CD4-positive, alpha-beta T cell treated with Interleukin-4 for 1 hour (primary cell): ENCODE results near the gene ARL4D.

Experiments
- DNase-seq, 2 donors: peaks; one replicate each; pipeline ENCODE4 v3.0.0-alpha.2; 2020 to 2022

Gene ARL4D

GRCh38 chr17:43430936-43431713 lies 32.3 kb downstream of the ARL4D start:
- no peak for DNase-seq

DNA sequence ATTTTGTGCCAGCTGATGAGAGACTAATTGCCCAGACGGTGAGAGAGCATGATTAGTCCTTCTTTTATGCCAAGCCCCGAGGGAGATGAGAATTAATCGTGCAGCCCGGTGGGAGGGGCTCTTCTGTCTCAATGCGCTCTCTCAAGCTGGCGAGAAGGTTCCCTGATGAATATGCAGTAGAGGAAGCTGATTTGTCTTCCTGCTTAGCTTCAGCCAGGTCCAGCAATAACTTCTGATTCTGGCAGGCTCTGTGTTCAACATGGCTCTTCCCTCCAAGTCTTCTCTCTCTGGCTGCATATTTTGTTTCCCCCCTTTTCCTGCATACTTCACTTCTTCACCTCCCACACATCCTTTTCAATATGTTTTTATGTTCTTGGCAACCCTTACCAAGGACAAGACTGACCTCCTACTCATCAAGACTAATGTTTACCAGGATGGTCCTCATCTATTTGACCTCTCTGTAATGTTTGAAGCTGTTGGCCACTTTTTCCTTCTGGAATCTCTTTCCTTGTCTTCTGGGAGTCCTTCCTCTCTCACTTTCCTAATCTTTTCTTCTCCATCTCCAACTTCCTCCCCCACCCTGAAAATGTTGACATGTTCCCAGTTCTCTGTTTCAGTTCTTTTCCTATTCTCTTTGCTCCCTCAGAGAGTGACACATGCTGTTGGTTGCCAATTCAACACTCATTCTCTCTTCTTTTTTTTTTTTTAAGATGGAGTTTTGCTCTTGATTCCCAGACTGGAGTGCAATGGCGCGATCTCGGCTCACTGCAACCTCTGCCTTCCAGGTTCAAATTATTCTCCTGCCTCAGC lies 33.1 kb downstream of the ARL4D start:
- DNase-seq: no peak

DNA sequence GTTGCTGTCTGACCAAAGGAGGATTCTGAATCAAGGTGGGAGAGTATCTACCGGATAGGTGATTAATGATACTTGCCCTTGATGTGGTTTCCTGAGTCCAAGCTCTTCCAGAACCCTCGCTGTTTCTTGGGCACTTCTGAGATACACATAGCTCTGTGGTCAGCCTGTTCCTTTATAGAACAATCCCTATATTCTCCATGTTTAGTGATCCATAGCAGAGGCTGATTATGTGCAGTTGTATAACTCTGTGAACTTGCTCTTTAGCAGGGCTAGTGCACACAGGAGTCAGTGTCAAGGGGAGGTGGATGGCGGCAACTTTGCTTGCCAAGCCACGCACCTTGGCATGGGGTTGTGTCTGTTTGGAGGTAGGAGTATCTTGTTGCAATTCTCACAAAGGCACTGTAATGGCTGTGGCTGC lies 36.1 kb downstream of the ARL4D start:
- DNase-seq: no peak

DNA sequence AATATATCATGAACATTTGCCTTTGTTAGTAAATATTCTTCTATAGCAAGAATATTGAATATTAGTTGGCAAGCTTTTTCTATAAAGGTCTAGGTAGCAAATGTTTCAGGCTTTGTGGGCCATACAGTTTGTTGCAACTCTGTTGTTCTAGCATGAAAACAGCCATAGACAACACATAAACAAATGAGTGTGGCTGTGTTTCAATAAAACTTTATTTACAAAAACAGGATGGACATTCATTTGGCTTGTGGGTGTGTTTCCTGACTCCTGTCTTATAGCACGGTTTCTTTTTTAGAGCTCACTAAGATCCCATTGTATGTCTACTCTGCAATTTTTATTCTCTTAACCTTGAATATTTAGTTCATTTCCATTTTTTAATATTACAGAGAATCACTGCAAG lies 39.0 kb downstream of the ARL4D start:
- DNase-seq: no peak

DNA sequence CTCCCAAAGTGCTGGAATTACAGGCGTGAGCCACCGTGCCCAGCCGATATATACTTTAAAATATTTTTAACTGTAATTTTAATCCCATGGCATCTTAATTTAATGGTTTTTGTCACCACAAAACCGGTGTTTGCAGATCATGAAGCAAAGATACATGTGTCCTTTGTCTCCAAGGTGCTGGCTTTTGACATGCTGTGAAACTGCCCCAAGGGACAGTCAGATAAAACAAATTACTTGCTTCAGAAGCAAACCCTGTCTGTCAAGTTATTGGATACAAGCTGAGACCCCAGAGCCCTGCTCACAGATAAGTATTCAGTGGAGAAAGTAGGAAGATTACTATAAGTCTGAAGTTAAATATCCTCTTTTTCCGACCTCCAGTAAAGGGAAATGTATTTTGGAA lies 39.8 kb downstream of the ARL4D start:
- DNase-seq: no peak

GRCh38 chr17:43439041-43439440 lies 40.2 kb downstream of the ARL4D start:
- no peak for DNase-seq

GRCh38 chr17:43442711-43443110 lies 43.9 kb downstream of the ARL4D start:
- no peak for DNase-seq

GRCh38 chr17:43443381-43443780 lies 44.6 kb downstream of the ARL4D start:
- DNase-seq: no peak

DNA sequence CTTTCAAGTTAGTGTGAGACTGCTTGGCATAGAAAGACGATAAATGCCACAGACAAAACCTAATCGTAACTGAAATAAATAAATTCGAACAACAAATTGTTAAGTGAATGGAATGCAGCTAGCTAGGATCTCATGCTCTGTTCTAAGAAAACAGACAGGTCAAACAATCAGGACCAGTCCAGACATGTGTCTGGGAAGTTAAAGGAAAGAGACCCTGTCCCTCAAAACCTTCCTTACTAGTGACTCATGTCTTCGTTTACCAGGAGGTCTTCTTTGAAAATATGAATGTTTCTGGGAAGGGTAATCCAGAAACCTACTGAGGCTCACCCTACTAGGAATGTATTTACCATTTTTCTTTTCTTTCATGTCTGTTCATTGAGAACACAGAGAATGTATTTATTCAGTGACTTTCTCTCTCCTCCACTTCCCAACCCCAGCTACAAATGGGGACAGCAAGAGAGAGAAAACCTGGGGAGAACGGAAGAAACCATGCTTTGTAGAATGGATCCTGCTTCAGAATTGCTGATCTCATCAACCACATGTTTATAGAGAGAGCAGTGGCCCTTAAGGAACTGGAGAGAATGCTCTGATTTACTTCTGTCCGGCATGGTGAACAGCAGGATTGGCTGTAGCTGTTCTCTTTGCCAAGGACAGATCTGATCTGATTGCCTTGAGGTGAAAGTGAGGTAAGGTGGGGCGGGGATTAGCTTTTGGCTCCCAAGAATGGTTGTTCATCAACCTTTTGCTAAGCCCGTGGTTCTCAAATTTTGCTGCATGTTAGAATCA lies 45.6 kb downstream of the ARL4D start:
- no peak for DNase-seq

DNA sequence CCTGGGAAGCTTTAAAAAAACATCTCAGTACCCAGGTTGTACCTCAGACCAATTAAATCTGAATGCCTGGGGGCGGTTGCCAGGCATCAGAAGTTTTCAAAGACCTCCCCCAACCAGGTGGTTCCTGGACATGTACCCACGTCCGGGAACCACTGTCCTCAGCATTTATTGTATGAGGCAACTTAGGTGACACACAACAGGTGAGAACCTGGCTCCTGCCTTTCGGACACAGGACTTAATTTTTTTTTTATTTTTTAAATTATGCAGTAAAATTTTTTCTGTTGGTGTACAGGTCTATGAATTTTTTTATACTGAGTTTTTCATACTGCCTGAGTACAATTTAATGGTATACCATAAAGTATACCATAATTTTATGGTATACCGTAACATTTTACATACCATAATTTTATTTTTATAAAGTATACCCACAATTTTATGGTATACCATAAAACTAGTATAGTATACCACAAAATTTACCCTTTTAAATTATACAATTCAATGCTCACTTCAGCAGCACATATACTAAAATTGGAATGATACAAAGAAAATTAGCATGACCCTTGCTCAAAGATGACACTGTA lies 46.3 kb downstream of the ARL4D start:
- DNase-seq: no peak

DNA sequence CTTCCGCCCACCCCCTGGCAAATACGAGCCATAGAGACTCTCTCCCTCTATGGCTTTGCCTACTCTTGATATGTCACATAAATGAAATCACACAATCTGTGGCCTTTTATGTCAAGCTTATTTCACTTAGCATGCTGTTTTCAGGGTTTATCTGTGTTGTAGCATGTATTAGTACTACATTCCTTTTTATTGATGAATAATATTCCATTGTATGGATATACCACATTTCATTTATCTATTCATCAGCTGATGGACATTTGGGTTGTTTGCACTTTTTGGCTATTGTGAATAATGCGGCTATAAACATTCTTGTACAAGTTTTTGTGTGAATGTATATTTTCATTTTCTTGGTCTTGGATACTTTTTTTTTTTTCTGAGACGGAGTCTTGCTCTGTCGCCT lies 48.0 kb downstream of the ARL4D start:
- DNase-seq: no peak

GRCh38 chr17:43448720-43449469 lies 50.1 kb downstream of the ARL4D start:
- DNase-seq: no peak

DNA sequence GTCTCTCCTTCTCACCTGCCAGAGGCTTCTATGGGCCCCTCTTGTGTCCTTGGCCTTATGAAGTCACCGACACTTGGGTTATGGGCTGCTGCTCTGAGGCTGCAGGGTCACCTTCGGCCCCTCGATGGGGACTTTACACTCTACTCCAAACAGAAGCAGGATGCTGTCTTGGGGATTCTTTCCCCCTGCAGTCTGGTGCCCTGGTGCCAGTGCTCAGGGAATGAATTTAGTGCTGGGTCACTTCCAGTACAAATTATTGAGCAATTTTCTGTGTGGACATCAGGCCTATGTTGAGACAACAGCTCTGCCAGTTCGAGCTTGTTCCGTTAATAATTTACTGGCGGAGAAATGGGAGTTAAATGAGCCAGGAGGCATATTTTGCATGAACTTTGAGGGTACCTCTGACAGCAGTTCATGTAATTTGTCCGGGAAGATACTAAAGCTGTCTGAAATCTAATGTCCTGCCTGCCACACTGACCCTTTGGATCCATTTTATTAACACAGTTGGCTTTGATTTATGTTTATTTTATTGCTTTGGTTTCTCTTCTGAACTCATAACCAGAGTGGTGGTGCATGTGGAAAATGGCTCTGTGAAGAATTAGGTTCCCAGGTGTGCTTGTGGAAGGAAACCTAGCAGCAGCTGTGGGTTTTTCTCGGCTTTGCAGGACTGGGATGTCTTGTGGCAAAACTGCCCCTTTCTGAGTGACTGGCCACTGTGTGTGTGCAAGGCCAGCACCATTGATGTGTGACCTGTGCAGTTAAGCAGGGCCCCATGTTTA lies 50.9 kb downstream of the ARL4D start:
- no peak for DNase-seq
